Measurements from ENCODE around the gene OTUD1.

- no peak for TF ChIP-seq CTCF (conservative IDR thresholded peaks at IDR 0.05; ENCODE audit: low read length)
- no peak for TF ChIP-seq EZH2phosphoT487 (IDR thresholded peaks at IDR 0.05; ENCODE audit: borderline replicate concordance, low read depth, low read length)
Measured at GRCh38 chr10:23391821-23392220, 47.1 kb upstream of the OTUD1 start.
